DMS114 treated with DMSO at 0.1 percent for 48 hours (cell line): Measurements from ENCODE around the gene SFTA2.
"Not testable (repeated sequence)": the region's sequence is repeated elsewhere in the genome, so short reads cannot be mapped to it uniquely, and the experiment has no call there.

ENCODE experiments used
- DNase-seq: peaks from one replicate; lab custom pipeline; 2025; ENCODE audit not compliant: unreplicated experiment; lab: John Stamatoyannopoulos, UW

Gene SFTA2

DNA sequence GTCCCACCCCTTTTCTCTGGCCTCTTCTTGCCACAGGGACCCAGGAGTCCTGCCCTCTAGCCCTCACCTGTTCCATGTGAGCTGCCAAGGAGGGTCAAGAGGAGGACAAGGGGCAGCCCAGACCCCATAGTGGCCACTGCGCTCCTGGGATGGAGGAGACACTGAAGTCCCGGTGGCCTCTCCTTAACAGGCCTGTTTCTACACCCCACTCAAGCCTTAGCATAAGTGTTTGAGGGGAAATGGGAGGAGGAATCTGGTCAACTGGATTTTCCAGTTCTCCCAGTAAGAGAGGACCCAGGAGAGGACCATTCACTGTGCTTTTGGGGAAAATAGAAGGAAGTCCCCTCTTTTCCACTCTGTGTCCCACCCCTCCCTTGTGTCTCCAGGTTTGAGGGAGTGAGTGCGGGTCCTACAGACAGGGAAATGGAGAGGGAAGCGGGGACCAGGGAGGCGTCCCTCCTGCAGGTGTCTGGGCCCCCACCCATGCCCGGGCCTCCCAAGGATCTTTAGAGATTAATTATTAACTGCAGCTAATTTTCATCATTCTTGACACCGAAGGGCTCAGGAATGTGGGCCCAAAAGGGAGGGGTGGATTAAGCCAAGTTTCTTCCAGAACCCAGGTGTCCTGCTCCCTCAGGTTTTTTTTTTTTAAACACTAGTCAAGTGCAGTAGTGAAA is at the start of gene SFTA2:
Gene SFTA2, minus strand, starts transcription at position 202 of the 677 bp plus-strand sequence. Its CDS starts 74 bp downstream, at position 128.
- DNase-seq = no peak

DNA sequence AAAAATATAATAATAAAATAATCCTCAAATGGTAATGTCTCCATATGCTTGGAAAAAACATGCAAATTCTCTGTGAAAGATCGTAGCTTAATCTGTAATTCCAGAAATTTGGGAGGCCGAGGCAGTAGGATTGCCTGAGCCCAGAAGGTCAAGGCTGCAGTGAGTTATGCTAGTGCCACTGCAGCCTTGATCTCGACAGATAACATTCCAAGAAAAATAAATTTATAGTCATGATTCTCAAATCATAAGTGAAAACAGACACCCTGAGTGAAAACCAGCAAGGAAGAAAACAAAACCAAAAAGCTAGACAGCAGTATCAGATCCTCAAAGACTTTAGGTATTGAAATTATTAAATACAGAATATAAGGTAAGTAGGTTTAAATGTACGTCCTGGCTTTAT is 47.7 kb upstream of the SFTA2 start:
- DNase-seq = no peak

DNA sequence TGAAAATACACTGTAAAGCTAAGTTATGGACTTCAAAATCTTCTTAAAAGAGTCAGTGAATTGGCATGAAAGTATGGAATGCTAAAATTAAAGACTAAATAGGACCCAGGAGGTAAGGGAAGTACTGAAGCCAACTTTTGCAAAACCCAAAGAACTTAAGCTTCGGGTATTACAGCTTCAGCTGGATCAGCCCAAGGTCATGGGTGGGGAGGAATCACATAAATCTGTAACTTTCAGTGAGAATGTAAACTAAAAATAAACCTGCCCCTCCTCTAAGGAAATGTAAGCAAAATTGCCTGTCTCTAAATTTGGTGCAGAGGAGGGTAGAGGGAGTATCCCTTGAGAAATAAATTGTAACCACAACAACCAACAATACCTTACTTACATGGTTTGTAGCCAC is 47.2 kb upstream of the SFTA2 start:
- no peak for DNase-seq

DNA sequence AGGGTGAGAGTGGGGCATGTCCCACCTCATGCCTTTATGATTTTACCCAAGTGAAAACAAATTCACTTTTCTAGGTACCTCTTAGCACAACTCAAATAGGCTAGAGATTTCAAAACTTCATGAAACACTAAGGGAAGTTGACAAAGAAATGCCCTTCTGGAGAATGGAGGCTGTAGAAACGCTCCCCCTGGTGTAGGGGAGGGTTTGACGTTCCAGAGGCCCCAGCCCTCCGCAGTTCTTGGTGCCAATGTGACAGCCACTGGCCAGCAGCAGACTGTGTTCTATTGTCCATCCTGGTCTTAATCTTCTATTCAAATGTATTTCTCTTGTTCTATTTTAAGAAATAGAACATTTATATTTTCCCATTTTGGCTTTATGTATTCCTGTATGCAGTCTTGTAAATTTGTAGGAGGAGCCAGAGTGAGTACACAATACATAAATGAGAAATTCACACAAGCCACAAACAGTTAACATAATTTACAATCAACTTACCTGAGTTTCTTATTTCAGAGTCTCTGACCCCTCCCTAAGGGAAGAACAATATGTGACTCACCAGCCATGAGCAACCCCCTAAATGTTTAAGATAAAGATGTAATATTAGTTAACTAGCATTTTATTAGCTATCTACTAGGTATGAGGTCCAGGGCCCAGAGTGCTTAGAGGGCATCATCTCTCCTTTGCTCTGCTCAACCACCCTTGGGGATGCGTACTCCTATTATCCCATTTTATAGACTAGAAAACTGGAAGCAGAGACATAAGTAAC is 42.7 kb upstream of the SFTA2 start:
- no peak for DNase-seq

DNA sequence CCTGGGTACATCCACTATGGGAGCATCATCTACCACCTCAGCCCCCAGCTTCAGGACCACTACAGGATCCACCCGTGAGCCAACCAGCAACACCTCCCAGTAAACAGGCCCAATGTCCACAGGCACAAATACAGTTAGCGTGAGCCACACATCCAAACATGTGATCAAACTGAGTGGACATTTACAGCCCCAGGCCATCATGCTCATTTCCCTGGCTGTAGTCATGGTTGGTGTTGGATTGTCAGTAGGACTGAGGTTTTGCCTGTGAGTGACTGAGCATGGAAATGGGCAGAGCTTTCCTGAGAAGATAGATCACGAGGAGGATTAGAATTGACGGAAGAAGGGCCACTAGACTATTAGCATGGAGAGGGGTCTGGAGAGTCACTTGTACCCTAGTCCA is 40.8 kb upstream of the SFTA2 start:
- no peak for DNase-seq

DNA sequence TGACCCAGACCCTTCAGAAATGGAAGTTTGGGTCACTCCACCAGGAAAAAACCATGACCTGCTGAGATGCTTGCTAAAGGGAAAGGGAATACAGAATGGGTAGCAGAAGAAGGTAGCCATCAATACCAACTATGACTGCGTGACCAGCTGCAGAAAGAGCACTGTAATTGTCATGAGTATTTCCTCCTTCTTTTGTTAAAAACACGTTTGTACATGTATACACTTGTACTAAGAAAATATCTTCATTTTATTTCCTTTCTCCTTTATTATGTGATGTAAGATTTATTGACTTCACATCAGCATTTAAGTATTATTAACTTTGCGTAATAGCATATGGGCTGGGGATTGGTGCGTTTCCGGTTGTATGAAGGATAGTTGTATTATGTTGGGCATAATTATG is 39.0 kb upstream of the SFTA2 start:
- DNase-seq = no peak

DNA sequence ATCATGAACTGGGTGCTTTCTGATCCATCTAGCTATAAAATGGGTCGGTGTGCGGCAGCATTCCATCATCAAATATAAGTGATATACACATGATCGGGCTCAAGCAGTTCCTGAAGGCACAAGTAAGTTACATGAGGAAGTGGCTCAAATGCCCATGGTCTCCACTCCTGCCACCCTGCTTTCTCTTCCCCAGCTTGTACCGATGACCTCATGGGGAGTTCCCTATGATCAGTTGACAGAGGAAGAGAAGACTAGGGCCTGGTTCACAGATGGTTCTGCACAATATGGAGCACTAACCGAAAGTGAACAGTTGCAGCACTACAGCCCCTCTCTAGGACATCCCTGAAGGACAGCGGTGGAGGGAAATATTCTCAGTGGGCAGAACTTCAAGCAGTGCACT is 37.2 kb upstream of the SFTA2 start:
- DNase-seq = not testable (repeated sequence)

DNA sequence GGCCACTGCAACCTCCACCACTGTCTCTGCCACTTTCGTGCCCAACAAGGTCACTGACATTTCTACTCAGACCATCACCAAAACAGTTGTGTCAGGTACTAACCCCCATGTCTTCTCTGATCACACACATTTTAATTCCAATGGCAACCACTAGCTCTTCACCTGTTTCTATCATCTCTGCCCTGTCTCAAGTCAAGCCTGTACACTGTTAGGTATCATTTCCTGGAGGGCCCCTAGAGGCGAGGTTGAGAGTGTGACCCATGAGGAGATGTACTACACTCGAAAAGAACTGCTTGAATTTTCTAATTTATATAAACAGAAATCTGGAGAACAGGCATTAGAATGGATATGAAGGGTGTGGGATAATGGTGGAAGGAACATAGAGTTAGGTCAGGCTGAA is 34.2 kb upstream of the SFTA2 start:
- DNase-seq = no peak

DNA sequence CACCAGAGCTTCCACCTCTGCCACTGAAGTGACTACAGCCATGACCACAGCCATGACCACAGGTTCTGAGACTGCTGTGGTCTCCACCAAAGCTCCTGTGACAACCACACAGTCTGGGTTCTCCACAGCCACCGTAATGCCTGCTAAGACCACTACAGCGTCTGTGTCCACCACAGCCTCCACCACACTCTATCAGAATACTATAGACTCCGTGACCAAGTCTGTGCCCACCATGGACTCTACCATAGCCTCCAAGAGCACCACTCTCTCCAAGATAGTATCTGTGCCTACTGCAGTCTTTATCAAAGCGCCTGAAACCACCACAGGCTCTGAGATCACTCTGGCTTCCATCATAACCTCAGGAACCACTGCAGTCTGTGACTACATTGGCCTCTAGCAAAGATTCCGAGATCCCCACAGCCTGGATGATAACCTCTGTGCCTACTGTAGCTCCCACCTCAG is 33.2 kb upstream of the SFTA2 start:
- no peak for DNase-seq

DNA sequence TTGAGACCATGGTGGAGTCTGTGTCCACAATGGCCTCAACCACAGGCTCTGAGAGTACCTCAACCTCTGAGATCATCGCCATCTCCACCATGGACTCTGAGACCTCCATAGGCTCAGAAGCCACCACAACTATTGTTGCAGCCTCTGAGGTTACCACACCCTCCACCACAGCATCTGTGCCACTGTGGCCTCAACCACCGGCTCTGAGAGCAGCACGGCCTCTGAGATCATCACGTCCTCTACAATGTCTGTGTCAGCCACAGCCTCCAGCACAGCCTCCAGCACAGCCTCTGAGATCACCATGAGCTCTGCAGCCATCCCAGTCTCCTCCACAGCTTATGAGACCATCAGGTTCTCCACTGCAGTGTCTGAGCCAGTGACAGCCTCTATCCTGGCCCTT is 32.1 kb upstream of the SFTA2 start:
- no peak for DNase-seq

DNA sequence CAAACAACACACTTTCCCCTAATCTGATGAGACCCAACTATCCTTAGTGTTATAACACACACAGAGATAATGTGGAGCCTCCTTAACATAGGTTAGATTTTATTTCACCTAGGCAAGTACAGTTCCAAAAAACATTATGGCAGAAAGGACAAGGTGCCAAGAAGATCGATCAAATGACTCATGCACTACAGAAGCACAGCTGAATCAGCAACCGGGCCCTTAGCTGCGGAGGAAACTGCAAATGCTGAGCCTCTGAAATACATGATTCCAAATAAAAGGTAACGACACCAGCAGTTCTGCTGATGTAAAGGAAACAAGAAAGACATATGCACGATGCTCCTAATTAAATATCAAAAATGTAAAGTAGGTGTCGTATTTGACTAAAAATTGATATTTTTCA is 31.7 kb upstream of the SFTA2 start:
- no peak for DNase-seq

DNA sequence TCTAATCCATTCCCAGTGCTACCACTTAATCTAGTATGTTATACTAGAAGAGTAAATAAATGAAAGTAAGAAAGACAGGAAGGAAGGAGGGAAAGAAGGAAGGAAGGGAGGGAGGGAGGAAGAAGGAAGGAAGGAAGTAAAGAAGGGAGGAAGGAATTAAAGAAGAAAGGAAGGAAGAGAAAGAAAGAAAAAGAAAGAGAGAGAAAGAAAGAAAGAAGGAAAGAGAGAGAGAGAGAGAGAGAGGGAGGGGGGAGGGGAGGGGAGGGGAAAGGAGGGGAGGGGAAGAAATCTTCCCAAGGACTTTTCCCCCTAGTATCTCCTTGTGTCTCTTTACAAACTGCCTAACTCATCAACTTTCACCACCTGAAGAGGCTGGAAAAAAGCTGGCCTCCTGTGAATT is 30.7 kb upstream of the SFTA2 start:
- no peak for DNase-seq

DNA sequence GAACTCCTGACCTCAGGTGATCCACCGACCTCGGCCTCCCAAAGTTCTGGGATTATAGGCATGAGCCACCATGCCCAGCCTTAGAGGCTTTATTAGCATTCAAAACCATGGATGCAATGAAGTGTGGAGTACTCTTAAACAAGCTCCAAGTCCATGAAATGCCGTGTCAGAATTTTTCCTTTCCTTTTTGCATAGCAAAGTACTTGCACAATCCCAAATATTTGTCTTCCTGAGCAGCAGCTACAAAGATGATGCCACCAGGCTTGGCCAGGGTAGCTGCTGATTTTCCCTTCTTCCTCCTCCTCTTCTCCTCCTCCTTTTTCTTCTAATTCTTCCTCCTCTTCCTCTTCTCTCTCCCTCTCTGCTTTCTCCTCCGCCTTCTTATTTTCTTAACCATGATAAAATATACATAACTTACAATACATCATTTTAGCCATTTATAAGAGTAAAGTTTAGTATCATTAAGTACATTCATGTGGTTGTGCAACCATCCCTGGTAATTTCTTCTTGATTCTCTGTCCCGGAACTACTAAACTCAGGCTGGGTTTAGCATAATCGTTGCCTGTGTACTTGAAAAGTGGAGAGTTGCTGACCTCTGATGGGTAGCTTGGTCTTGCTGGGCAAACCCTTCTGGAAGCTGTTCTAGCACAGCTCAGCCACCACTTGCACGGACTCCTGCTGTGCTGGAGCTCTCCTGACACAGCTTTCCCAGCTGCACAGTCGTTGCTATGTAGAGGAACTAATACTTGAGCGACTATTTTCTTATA is 29.1 kb upstream of the SFTA2 start:
- DNase-seq = no peak

DNA sequence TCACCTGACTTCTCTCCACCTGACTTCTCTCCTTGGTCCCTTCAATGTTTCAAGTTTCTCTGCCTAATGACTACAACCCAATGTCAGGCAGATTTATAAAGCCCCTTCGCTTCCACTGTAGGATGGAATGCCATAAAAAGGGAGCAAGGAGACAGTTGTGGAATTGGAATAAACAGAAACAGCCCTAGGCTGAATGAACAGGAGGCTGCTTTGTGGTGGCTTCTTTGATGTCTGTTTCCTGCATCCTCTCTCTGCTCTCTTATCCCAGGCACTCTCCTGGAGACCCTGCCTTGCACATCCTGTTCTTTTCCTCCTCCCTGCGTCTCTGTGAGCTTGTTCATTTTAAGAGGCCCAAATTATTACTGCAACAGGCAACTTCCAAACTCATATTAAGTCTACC is 25.7 kb upstream of the SFTA2 start:
- DNase-seq = no peak

DNA sequence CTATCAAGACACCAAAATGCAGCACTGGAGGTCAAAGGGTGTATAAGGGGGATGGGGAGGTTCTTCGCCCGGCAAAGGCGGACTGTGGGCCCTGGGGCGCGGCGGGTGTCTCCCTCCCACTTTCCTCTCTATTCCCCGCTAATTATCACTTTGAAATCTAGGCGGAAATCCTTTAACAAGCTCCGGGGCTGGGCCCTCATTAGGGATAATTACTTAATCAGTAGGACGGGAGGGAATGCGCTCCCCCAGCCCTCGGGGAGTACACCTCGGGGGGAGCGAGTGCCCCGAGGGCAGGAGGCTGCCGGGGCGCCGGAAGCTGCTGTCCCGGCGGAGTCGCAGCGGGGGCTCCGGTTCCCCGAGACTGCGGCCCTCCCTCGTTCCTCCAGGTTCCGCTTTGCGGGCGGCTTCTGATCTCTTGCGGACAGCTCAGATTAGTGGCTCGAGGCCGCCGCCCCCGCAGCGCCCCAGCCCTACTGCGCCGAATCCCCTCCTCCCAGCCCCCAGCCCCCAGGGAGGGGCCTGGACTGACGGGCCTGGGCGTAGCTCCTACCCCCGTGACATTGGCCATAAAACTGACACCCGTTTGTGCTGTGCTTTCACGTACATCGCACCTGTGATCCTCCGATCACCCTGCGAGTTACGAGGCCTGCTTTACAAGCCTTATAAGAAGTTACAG is 23.5 kb upstream of the SFTA2 start:
- DNase-seq = no peak

DNA sequence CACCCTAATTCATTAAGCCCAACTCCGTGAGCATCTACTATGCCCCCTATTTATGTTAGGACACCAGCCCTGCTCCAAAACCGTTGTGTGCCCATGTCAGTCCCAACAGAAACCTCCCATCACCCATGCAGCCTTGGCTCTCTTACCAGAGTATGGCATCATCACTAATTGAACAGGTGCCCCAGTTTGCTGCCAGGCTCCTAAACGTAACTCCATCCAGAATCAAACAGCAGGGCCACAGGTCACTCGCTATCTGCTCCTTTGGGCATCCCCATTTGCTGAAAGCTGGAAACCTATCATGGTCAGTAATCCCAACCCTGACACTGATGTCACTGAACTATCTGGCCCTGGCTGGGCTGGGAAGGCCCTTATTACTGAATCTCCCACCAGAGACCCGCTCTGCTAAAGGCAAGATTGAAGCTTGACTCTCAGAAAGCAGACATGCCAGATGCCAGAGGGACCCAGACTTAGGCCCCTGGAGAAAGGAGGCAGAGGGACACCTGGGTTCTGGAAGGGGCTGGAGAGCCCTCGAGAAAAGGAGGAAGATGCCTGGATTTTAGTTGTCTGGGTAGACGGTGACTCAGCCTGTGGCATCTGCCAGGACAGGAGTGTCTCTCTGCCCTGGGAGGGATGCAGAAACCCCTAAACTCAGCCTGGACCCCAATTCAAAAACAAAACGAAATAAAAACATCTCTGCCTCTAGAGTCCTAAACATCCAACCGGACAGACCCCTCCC is 22.8 kb upstream of the SFTA2 start:
- DNase-seq = no peak

DNA sequence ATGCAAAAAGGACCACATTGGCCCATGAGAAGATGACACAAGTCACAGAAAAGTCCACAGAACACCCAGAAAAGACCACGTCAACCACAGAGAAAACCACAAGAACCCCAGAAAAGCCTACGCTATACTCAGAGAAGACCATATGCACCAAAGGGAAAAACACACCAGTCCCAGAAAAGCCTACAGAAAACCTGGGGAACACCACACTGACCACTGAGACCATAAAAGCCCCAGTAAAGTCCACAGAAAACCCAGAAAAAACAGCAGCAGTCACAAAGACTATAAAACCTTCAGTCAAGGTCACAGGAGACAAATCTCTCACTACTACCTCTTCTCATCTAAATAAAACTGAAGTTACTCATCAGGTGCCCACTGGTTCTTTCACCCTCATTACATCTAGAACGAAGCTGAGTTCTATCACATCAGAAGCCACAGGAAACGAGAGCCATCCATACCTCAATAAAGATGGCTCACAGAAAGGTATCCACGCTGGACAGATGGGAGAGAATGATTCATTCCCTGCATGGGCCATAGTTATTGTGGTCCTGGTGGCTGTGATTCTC is 20.0 kb upstream of the SFTA2 start:
- no peak for DNase-seq

DNA sequence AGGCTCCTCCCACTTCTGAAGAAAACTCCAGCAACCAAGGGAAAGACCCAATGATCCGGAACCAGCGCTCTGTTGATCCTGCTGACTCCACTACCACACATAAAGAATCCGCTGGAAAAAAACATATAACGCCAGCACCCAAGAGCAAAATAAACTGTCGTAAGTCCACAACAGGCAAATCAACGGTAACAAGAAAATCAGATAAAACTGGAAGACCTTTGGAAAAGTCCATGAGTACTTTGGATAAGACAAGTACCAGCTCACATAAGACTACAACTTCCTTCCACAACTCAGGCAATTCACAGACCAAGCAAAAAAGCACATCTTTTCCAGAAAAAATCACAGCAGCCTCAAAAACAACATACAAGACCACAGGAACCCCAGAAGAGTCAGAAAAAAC is 16.8 kb upstream of the SFTA2 start:
- DNase-seq = no peak

DNA sequence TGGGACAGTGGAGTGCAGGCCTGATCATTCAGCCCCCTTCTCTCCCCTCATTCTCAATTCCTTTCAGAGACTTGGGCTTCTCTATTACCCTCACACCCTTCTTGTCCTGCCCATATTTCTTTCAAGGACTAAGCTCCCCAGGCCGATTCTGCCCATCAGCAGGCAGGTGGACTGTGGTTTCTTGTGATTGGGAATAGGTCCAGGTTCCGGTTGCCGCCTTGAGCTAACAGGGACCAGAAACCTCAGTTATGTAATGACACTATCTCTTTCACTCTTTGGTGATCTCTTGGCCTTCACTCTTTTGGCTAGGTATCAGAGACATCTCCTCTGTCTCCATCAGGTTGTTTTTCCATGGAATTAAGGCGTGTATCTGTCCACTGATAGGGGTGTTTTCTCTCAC is 15.3 kb upstream of the SFTA2 start:
- no peak for DNase-seq

DNA sequence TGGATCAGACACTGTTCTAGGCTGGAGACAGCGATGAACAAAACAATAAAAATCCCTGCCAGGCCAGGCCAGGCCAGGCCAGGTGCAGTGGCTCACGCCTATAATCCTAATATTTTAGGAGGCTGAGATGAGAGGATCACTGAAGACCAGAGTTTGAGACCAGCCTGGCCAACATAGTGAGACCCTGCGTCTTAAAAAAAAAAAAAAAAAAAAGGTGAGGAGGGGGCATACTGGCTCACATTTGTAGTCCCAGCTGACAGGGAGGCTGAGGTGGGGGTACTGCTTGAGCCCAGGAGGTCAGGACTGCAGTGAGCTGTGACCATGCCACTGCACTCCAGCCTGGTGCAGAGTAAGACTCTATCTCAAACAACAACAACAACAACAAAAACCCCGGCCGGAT is 13.3 kb upstream of the SFTA2 start:
- no peak for DNase-seq
